OCI-M2 (cell line): ENCODE data around the gene LRRTM1.

ENCODE experiments used
- DNase-seq: peaks from one replicate; lab custom pipeline; 2025; ENCODE audit not compliant: unreplicated experiment; lab: John Stamatoyannopoulos, UW

LRRTM1 gene

DNA sequence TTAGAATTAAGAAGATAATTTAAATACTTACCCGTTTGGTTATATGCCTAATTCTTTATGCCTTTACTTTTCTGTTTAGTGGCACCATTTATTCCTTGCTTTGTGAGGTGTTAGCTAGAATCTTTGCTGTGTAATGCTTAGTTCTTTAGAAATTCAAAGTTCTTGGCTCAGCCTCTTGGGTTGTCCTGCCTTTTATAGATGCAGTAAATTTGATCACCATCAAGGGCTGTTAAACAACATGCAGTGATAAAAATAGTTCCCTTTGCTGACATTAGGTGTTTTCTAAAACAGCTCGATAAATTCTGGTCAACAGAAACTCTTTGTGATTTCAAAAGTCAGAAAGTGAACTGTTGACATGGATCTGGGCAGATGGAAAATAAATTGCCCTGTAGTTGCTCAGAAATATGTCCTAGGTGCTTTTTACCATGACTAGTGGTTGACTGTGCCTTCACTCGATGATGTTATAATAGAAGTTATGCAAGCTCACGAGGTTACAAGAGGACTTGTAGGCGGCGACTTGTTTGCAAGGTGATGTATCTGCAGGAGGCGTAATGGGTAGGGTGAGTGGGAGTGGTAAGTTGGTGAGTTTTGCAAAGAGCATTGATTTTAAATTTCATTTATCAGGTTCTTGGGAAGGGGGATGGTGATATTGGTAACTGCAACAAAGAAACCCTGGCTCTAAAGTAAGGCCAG, 52.1 kb downstream of the LRRTM1 start:
- no peak for DNase-seq
